ENCODE data around the gene SCN9A. TPM values are rescaled to one million over a fixed set of nuclear protein-coding genes. Genes with fewer than 3 reads are reported as not detected.

Gene SCN9A
- total RNA-seq, 2 experiments from 2014 or later = not detected

- H3K27ac Mint-ChIP-seq = no peak overlapping the region
- H3K27me3 Mint-ChIP-seq = no peaks in the 10 kb centered on the region
- H3K4me1 Mint-ChIP-seq (ENCODE audit: low read depth) = no peaks in the 10 kb centered on the region
- DNase-seq = no peak
- ChIA-PET CTCF (no interaction called here), POLR2A (no interaction called here)
- no peaks in the 10 kb centered on the region for H3K36me3 Mint-ChIP-seq
- no peaks in the 10 kb centered on the region for H3K9me3 Mint-ChIP-seq
- no peak overlapping the region for H3K4me3 Mint-ChIP-seq
- intact Hi-C loops (cut with micrococcal nuclease) = no loop called here
Measured at GRCh38 chr2:166179201-166179600, 196.5 kb downstream of the SCN9A start.

DNA sequence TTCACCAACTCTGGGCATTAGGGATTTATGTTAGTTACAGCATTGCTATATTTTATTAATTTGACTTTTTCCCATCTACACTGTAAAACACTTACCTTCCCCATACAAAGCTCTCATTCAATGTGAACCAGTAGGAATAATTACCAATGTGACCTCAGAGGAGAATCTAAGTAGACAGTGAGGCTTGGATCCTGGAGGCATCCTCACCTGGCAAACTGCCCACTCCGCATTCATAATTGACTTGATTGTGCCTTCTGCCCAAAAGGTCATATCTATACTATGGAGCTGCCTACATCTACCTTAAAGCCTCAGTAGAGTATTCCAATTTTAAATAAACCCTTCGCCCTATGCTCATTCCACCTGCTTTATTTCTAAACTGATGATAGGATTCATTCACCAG, 202.5 kb downstream of the SCN9A start:
- H3K4me3 Mint-ChIP-seq = no peak overlapping the region
- H3K36me3 Mint-ChIP-seq = no peaks in the 10 kb centered on the region
- DNase-seq = no peak
- H3K9me3 Mint-ChIP-seq = no peaks in the 10 kb centered on the region
- intact Hi-C loops (cut with micrococcal nuclease) = no loop called here
- no peaks in the 10 kb centered on the region for H3K4me1 Mint-ChIP-seq (ENCODE audit: low read depth)
- H3K27me3 Mint-ChIP-seq = no peaks in the 10 kb centered on the region
- no peak overlapping the region for H3K27ac Mint-ChIP-seq
- POLR2A ChIA-PET = no interaction called here
- CTCF ChIA-PET = no interaction called here

DNA sequence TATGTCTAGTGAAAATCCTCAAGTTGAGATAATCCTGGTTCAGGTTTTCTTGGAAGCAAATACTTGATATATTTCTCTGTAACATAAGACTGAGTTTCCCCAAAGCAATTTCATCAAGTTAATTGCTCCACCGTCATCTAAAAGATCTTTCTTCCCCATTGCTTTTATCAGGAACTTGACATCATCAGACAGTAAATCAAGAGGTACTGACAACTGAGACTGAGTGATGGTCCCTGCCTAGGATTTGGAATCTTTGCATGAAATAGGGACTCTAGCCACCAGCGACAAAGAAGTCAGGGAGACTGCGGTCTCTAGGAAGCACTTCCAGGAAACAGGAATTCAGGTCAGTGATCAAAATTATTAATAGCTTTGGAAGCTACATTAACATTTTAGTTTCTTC, 204.5 kb downstream of the SCN9A start:
- ChIA-PET POLR2A (no interaction called here), CTCF (no interaction called here)
- Mint-ChIP-seq H3K4me3 (no peak overlapping the region), H3K27ac (no peak overlapping the region), H3K27me3 (no peaks in the 10 kb centered on the region), H3K4me1 (ENCODE audit: low read depth) (no peaks in the 10 kb centered on the region), H3K36me3 (no peaks in the 10 kb centered on the region), H3K9me3 (no peaks in the 10 kb centered on the region)
- intact Hi-C loops (cut with micrococcal nuclease) = no loop called here
- no peak for DNase-seq

- Mint-ChIP-seq H3K4me3 (no peak overlapping the region), H3K36me3 (no peaks in the 10 kb centered on the region), H3K27me3 (no peaks in the 10 kb centered on the region), H3K4me1 (ENCODE audit: low read depth) (no peaks in the 10 kb centered on the region), H3K27ac (no peak overlapping the region), H3K9me3 (no peaks in the 10 kb centered on the region)
- DNase-seq = no peak
- intact Hi-C loops (cut with micrococcal nuclease) = no loop called here
- ChIA-PET CTCF (no interaction called here), POLR2A (no interaction called here)
Measured at GRCh38 chr2:166170356-166170755, 205.4 kb downstream of the SCN9A start.

DNA sequence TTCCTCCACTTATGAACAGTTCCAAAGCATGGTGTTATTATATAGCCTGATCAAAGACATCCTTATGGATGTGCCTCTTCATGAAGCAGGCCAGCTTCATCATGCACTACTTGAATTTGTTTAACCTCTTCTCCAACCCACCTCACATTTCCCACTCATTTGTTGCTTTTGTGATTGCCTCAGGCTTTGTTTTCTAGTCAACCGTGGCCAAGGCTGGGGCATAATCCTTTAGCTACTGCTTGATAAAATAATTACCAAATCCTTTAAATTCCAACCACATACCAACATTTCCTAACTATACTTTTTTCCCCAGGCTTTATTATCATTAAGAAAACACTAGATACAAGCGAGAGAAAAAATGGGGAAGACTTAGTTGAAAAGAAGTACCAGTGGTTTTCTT, 208.3 kb downstream of the SCN9A start:
- H3K4me3 Mint-ChIP-seq = no peak overlapping the region
- no peaks in the 10 kb centered on the region for H3K4me1 Mint-ChIP-seq (ENCODE audit: low read depth)
- no peak for DNase-seq
- H3K27ac Mint-ChIP-seq = no peak overlapping the region
- ChIA-PET POLR2A (no interaction called here), CTCF (interaction anchor here (0.6 kb wide), 1 partner anchor 406 kb away, joined by 3 read pairs; no protein-coding TSS in a partner anchor)
- H3K27me3 Mint-ChIP-seq = peaks cover 5% of the 10 kb centered on the region
- H3K9me3 Mint-ChIP-seq = no peaks in the 10 kb centered on the region
- H3K36me3 Mint-ChIP-seq = no peaks in the 10 kb centered on the region
- intact Hi-C loops (cut with micrococcal nuclease) = no loop called here

DNA sequence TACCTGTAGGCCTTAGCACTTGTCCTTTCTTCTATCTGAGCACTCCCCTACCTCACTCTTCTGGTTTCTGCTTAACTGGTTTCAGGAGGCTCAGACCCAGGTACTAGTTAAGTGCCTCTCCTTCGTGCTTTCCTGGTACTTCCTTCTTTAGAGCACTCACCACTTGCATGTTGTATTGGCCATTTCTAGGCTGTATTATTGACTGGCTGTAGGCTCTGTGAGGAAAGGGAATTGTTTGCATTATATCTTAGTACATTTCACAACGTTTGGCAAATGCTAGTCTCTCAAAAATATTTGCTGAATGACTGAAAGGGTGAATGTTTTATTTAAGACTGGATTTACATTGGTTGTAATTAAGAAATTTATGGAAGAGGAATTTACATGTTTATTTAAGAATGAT, 212.0 kb downstream of the SCN9A start:
- Mint-ChIP-seq H3K9me3 (no peaks in the 10 kb centered on the region), H3K27me3 (peaks cover 5% of the 10 kb centered on the region), H3K4me1 (ENCODE audit: low read depth) (no peaks in the 10 kb centered on the region), H3K4me3 (no peak overlapping the region), H3K36me3 (no peaks in the 10 kb centered on the region), H3K27ac (no peak overlapping the region)
- intact Hi-C loops (cut with micrococcal nuclease) = no loop called here
- ChIA-PET CTCF (interaction anchor here (1.1 kb wide), 1 partner anchor 35 kb away, joined by 3 read pairs; no protein-coding TSS in a partner anchor), POLR2A (no interaction called here)
- DNase-seq = no peak

- CTCF ChIA-PET = no interaction called here
- no peaks in the 10 kb centered on the region for H3K36me3 Mint-ChIP-seq
- intact Hi-C loops (cut with micrococcal nuclease) = no loop called here
- DNase-seq = no peak
- H3K4me1 Mint-ChIP-seq (ENCODE audit: low read depth) = no peaks in the 10 kb centered on the region
- H3K9me3 Mint-ChIP-seq = no peaks in the 10 kb centered on the region
- H3K4me3 Mint-ChIP-seq = no peak overlapping the region
- POLR2A ChIA-PET = no interaction called here
- no peak overlapping the region for H3K27ac Mint-ChIP-seq
- peaks cover 7% of the 10 kb centered on the region for H3K27me3 Mint-ChIP-seq
Measured at GRCh38 chr2:166158546-166158945, 217.2 kb downstream of the SCN9A start.

DNA sequence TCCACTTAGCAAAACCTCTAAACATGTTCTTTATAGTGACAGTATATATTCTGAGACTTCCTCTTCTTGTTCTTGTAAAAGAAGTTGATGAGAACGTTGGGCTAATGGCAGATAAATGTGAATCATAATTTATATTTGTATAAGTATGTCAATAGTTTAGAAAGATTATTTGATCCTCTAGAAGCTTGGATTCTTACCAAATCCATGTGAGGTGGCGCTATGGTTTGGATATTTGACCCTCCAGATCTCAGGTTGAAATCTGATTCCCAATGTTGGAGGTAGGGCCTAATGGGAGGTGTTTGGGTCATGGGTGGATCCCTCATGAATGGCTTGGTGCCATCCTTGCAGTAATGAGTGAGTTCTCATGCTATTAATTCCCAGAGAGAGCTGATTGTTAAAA, 218.2 kb downstream of the SCN9A start:
- no peaks in the 10 kb centered on the region for H3K4me1 Mint-ChIP-seq (ENCODE audit: low read depth)
- intact Hi-C loops (cut with micrococcal nuclease) = no loop called here
- H3K27ac Mint-ChIP-seq = no peak overlapping the region
- ChIA-PET POLR2A (no interaction called here), CTCF (no interaction called here)
- no peak overlapping the region for H3K4me3 Mint-ChIP-seq
- no peak for DNase-seq
- no peaks in the 10 kb centered on the region for H3K36me3 Mint-ChIP-seq
- no peaks in the 10 kb centered on the region for H3K9me3 Mint-ChIP-seq
- peaks cover 8% of the 10 kb centered on the region for H3K27me3 Mint-ChIP-seq

DNA sequence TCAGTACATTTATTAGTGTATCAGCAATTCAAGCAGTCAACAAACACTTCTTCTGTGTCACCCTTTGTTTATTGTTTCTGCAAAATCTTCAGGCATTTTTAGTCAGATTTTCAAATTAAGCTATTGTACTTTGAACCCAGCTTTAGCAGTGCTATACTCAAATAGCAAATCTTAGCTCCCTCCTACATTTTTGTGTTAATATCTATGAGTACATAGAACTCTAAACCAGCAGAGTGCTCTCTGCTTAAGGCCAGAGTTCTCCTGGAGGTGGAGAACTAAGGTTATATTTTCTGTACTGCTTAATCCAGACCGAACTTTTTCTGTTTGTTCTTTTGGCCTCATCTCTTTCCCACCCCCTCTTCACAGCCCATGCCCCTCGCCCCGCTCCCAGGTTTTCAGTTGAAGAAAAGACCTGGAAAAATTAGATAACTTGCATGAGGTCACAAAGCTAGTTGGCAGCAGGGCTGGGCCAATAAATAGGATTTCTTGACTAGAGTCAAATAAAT, 218.7 kb downstream of the SCN9A start:
- no peak for DNase-seq
- no peaks in the 10 kb centered on the region for H3K36me3 Mint-ChIP-seq
- H3K4me3 Mint-ChIP-seq = no peak overlapping the region
- no peaks in the 10 kb centered on the region for H3K4me1 Mint-ChIP-seq (ENCODE audit: low read depth)
- intact Hi-C loops (cut with micrococcal nuclease) = no loop called here
- no peak overlapping the region for H3K27ac Mint-ChIP-seq
- ChIA-PET CTCF (no interaction called here), POLR2A (interaction anchor here (0.6 kb wide), 1 partner anchor 184 kb away, joined by 3 read pairs; no protein-coding TSS in a partner anchor)
- peaks cover 8% of the 10 kb centered on the region for H3K27me3 Mint-ChIP-seq
- no peaks in the 10 kb centered on the region for H3K9me3 Mint-ChIP-seq

GRCh38 chr2:166155589-166155988, 220.2 kb downstream of the SCN9A start:
- intact Hi-C loops (cut with micrococcal nuclease) = no loop called here
- CTCF ChIA-PET = no interaction called here
- Mint-ChIP-seq H3K4me1 (ENCODE audit: low read depth) (no peaks in the 10 kb centered on the region), H3K9me3 (no peaks in the 10 kb centered on the region), H3K27me3 (peaks cover 8% of the 10 kb centered on the region), H3K27ac (no peak overlapping the region), H3K4me3 (no peak overlapping the region), H3K36me3 (no peaks in the 10 kb centered on the region)
- DNase-seq = no peak
- POLR2A ChIA-PET = no interaction called here

- Mint-ChIP-seq H3K27ac (no peak overlapping the region), H3K27me3 (peaks cover 8% of the 10 kb centered on the region), H3K36me3 (no peaks in the 10 kb centered on the region), H3K4me1 (ENCODE audit: low read depth) (no peaks in the 10 kb centered on the region), H3K4me3 (no peak overlapping the region), H3K9me3 (no peaks in the 10 kb centered on the region)
- ChIA-PET CTCF (no interaction called here), POLR2A (no interaction called here)
- intact Hi-C loops (cut with micrococcal nuclease) = no loop called here
- DNase-seq = no peak
Measured at GRCh38 chr2:166154685-166155338, 220.9 kb downstream of the SCN9A start.

DNA sequence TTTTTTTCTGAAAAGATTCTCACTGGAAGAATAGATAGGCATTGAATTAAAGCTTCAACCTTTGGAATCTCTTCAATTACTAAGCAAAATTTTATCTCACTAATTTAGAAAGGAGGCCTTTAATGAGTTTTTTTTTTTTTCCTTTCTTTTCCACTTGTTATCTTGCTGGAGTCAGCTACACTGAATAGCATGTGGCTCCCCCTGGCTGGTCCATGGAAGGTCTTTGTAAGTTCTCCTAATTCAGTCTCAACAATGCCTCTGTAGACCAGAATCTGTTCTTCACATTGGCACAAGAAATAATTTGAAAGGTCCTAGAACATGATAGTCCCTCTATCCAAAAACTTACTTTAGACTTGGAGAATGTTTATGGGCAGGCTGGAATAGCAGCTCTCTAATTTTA, 223.7 kb downstream of the SCN9A start:
- Mint-ChIP-seq H3K4me3 (no peak overlapping the region), H3K36me3 (no peaks in the 10 kb centered on the region), H3K9me3 (no peaks in the 10 kb centered on the region), H3K27ac (no peak overlapping the region), H3K27me3 (peaks cover 4% of the 10 kb centered on the region), H3K4me1 (ENCODE audit: low read depth) (no peaks in the 10 kb centered on the region)
- CTCF ChIA-PET = interaction anchor here (0.6 kb wide), 1 partner anchor 94 kb away, joined by 3 read pairs; no protein-coding TSS in a partner anchor
- intact Hi-C loops (cut with micrococcal nuclease) = no loop called here
- POLR2A ChIA-PET = no interaction called here
- DNase-seq = no peak

GRCh38 chr2:166148500-166149400, 227.0 kb downstream of the SCN9A start:
- H3K36me3 Mint-ChIP-seq = no peaks in the 10 kb centered on the region
- H3K4me1 Mint-ChIP-seq (ENCODE audit: low read depth) = no peaks in the 10 kb centered on the region
- DNase-seq = no peak
- intact Hi-C loops (cut with micrococcal nuclease) = no loop called here
- no peak overlapping the region for H3K4me3 Mint-ChIP-seq
- H3K27me3 Mint-ChIP-seq = peaks cover 4% of the 10 kb centered on the region
- ChIA-PET CTCF (no interaction called here), POLR2A (no interaction called here)
- H3K27ac Mint-ChIP-seq = no peak overlapping the region
- no peaks in the 10 kb centered on the region for H3K9me3 Mint-ChIP-seq

Measured in activated CD4-positive, alpha-beta memory T cell treated with anti-CD3 and anti-CD28 coated beads for 36 hours (primary cell).